Endothelial cell of umbilical vein (primary cell): ENCODE data around the gene CCNA1.

Experiments
- CTCF ChIP-seq, 2 donors: IDR thresholded peaks; 1 replicate in 1 of 2; 2 replicates in 1 of 2; pipeline ENCODE4 v1.5.1; 2011; ENCODE audit warnings: low read length in 2 of 2, mild to moderate bottlenecking in 2 of 2, moderate library complexity in 2 of 2, control low read depth in 1 of 2, inconsistent platforms in 1 of 2, low read depth in 1 of 2; ENCODE audit not compliant: insufficient read depth in 1 of 2; ENCODE audit errors: extremely low read depth in 1 of 2
- EZH2 ChIP-seq: IDR thresholded peaks from 2 replicates; pipeline ENCODE4 v1.6.1; 2012; ENCODE audit warnings: borderline replicate concordance, low read depth, mild to moderate bottlenecking, moderate library complexity, low read length, inconsistent platforms; ENCODE audit not compliant: severe bottlenecking
- FOS ChIP-seq: IDR thresholded peaks from 2 replicates; pipeline ENCODE4 v1.6.1; 2011; ENCODE audit warnings: mild to moderate bottlenecking, low read length, moderate library complexity, borderline replicate concordance; ENCODE audit not compliant: insufficient read depth
- GATA2 ChIP-seq: IDR thresholded peaks from 2 replicates; pipeline ENCODE4 v1.7.0; 2011; ENCODE audit warnings: low read depth, mild to moderate bottlenecking, moderate library complexity, mixed read lengths, low read length; ENCODE audit not compliant: insufficient read length, insufficient read depth
- JUN ChIP-seq: IDR thresholded peaks from 2 replicates; pipeline ENCODE4 v1.6.1; 2011; ENCODE audit warnings: borderline replicate concordance, low read depth; ENCODE audit not compliant: insufficient read length, insufficient read depth
- MAX ChIP-seq: IDR thresholded peaks from 2 replicates; pipeline ENCODE4 v1.6.1; 2011; ENCODE audit not compliant: insufficient read depth, insufficient read length
- MYC ChIP-seq: IDR thresholded peaks from one replicate; pipeline ENCODE4 v1.6.1; 2011; ENCODE audit warnings: mild to moderate bottlenecking, low read depth, low read length
- POLR2A ChIP-seq: IDR thresholded peaks from 2 replicates; pipeline ENCODE4 v1.6.1; 2012; ENCODE audit warnings: low read depth, mild to moderate bottlenecking, control low read depth, low read length
- POLR2AphosphoS5 ChIP-seq: IDR thresholded peaks from 2 replicates; pipeline ENCODE4 v1.6.1; 2012; ENCODE audit warnings: low read depth, mild to moderate bottlenecking, control low read depth, low read length, moderate library complexity; ENCODE audit not compliant: insufficient read depth

- no peak for TF ChIP-seq EZH2
- TF ChIP-seq CTCF (IDR thresholded peaks at IDR 0.05; ENCODE audit: extremely low read depth in 1 of 2, insufficient read depth in 1 of 2, low read depth in 1 of 2, low read length in 2 of 2) = no peak
- no peak for TF ChIP-seq POLR2A
- no peak for TF ChIP-seq JUN
- TF ChIP-seq MYC = no peak
- no peak for TF ChIP-seq POLR2AphosphoS5
- TF ChIP-seq GATA2 = no peak
- TF ChIP-seq MAX = no peak
- TF ChIP-seq FOS = no peak
Measured at GRCh38 chr13:36476661-36477060, 44.4 kb downstream of the CCNA1 start.
